ENCODE data around the gene PPP3CA.

PPP3CA gene

GRCh38 chr4:101289306-101289705 lies 58.0 kb downstream of the PPP3CA start:
- DNase-seq (ENCODE audit: extremely low spot score), result no peak
- no peak for TF ChIP-seq CTCF (IDR thresholded peaks at IDR 0.05; ENCODE audit: control extremely low read depth, extremely low read depth, low read depth, missing control alignments)
- ChIA-PET POLR2A (no interaction called here), CTCF (no interaction called here)

GRCh38 chr4:101288365-101289145 lies 58.8 kb downstream of the PPP3CA start:
- no peak for DNase-seq (ENCODE audit: extremely low spot score)
- CTCF ChIA-PET, result no interaction called here

GRCh38 chr4:101287324-101287723 lies 60.0 kb downstream of the PPP3CA start:
- POLR2A ChIA-PET, result no interaction called here
- no peak for TF ChIP-seq CTCF (IDR thresholded peaks at IDR 0.05; ENCODE audit: control extremely low read depth, extremely low read depth, low read depth, missing control alignments)
- no peak for DNase-seq (ENCODE audit: extremely low spot score)
- CTCF ChIA-PET, result interaction anchor here (1.2 kb wide), 1 partner anchor 11 kb away, joined by 3 read pairs; no protein-coding TSS in a partner anchor

More at GRCh38 chr4:101288365-101289145, 58.8 kb downstream of the PPP3CA start:
- POLR2A ChIA-PET, result no interaction called here
- no peak for TF ChIP-seq CTCF (IDR thresholded peaks at IDR 0.05; ENCODE audit: control extremely low read depth, extremely low read depth, low read depth, missing control alignments)

- TF ChIP-seq CTCF (IDR thresholded peaks at IDR 0.05; ENCODE audit: control extremely low read depth, extremely low read depth, low read depth, missing control alignments), result no peak
- no peak for DNase-seq (ENCODE audit: extremely low spot score)
- POLR2A ChIA-PET, result no interaction called here
- CTCF ChIA-PET, result no interaction called here
Measured at GRCh38 chr4:101286663-101287062, 60.7 kb downstream of the PPP3CA start.

GRCh38 chr4:101285985-101286384 lies 61.3 kb downstream of the PPP3CA start:
- ChIA-PET POLR2A (no interaction called here), CTCF (no interaction called here)
- TF ChIP-seq CTCF (IDR thresholded peaks at IDR 0.05; ENCODE audit: control extremely low read depth, extremely low read depth, low read depth, missing control alignments), result no peak

GRCh38 chr4:101284546-101284945 lies 62.8 kb downstream of the PPP3CA start:
- DNase-seq (ENCODE audit: extremely low spot score), result no peak
- CTCF ChIA-PET, result no interaction called here
- POLR2A ChIA-PET, result no interaction called here

More at GRCh38 chr4:101285985-101286384, 61.3 kb downstream of the PPP3CA start:
- DNase-seq (ENCODE audit: extremely low spot score), result no peak

More at GRCh38 chr4:101284546-101284945, 62.8 kb downstream of the PPP3CA start:
- no peak for TF ChIP-seq CTCF (IDR thresholded peaks at IDR 0.05; ENCODE audit: control extremely low read depth, extremely low read depth, low read depth, missing control alignments)

Data from GM10248 (cell line).